HG02610 (cell line): ENCODE data around the gene IPO5.
A peak's percentile ranks its signal among the peaks of the same experiment; 100 is the strongest.
"Not testable (repeated sequence)": the region's sequence is repeated elsewhere in the genome, so short reads cannot be mapped to it uniquely, and the experiment has no call there.

Source experiments
- ATAC-seq: cut with Tn5 transposase; IDR thresholded peaks from one replicate; pipeline ENCODE4 v1.9.1; 2021; ENCODE audit warnings: mild to moderate bottlenecking, moderate library complexity; ENCODE audit not compliant: unreplicated experiment

The IPO5 gene

DNA sequence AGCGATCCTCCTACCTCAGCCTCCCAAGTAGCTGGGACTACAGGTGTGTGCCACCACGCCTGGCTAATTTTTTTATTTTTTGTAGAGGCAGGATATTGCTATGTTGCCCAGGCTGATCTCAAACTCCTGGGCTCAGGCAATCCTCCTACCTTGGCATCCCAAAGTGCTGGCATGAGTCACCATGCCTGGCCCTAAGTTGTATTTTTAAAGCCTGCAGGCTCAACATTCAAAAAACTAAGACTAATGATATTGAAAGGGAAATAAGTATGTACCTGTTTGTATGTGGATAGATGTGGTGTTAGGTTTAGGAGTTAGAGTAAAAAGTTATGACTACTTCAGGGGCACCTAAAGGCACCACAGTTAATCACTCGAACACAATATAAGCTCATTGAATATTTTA is 5.4 kb upstream of the IPO5 start:
- no peak for ATAC-seq

DNA sequence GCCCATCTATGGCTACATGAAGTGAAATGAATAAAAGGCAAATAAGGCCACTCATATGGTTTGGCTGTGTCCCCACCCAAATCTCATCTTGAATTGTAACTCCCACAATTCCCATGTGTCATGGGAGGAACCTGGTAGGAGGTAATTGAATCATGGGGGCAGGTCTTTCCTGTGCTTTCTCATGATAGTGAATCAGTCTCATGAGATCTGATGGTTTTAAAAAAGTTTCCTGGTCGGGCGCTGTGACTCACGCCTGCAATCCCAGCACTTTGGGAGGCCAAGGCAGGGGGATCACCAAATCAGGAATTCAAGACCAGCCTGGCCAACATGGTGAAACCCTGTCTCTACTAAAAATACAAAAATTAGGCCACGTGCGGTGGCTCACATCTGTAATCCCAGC is 4.2 kb upstream of the IPO5 start:
- ATAC-seq: not testable (repeated sequence)

DNA sequence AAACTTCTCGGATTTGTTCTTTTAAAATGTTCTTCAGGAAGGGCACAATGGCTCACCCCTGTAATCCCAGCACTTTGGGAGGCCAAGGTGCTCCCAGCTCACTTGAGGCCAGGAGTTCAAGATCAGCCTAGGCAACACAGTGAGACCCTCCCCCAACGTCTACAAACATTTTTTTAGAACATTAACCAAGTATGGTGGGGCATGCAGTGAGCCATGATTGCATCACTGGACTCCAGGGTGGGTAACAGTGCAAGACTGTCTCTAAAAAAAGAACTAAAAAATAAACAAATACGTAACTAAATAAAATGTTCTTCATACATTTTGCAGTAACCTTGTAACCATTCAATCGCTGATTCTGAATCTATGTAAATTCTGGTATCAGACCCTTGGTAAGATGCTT is 2.1 kb upstream of the IPO5 start:
- no peak for ATAC-seq

DNA sequence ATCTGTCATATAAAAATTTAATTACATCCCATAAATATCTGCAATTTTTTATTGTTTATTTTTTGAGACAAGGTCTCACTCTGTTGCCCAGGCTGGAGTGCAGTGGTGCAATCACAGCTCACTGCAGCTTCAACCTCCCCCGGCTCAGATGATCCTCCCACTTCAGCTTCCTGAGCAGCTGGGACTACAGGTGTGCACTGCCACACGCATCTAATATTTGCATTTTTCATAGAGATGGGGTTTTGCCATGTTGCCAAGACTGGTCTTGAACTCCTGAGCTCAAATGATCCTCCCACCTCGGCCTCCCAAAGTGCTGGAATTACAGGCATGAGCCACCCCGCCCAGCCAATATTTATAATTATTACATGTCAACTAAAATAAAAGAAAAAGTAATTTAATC is 644 bp upstream of the IPO5 start:
- not testable (repeated sequence) for ATAC-seq

DNA sequence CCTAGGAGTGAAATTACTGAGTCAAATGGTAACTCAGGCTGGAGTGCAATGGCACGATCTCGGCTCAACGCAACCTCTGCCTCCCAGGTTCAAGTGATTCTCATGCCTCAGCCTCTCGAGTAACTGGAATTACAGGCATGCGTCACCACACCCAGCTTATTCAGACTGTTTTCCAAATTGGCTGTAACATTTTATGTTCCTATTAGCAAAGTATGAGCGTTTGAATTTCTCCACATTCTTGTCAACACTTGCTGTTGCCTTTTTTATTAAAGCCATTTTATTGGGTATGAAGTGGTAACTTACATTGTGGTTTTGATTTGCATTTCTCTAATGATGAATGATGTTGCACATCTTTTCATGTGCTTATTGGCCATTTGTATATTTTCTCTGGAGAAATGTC is 7.9 kb downstream of the IPO5 start:
- no peak for ATAC-seq

DNA sequence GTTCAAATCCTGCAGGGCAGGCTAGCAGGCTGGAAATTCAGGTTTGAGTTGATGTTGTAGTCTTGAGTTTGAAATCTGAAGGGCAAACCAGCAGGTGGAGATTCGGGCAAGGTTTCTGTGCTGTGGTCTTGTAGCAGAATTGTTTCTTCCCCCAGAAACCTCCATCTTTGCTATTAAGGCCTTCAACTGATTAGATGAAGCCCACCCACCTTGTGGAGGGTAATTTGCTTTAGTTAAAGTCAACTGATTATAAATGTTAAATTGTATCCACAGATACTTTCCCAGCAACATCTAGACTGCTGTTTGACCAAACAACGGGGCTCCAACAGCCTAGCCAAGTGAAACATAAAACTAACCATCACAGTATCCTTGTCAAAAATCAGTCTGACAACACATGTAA is 9.4 kb downstream of the IPO5 start:
- ATAC-seq: no peak

DNA sequence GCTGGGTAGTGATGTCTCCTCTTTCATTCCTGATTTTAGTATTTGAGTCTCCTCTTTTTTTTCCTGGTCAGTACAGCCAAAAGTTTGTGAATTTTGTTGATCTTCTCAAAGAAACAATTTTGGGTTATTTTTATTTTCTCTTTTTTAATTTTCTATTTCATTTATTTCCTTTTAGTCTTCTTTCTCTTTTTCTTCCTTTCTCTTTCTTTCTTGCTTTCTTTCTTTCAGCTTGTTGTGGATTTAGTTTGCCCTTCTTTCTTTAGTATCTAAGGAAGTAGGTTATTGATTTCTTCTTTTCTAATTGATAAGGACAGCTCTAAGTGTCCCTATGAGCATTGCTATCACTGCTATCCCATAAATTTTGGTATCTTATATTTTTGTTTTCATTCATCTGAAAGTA is 13.8 kb downstream of the IPO5 start:
- no peak for ATAC-seq

DNA sequence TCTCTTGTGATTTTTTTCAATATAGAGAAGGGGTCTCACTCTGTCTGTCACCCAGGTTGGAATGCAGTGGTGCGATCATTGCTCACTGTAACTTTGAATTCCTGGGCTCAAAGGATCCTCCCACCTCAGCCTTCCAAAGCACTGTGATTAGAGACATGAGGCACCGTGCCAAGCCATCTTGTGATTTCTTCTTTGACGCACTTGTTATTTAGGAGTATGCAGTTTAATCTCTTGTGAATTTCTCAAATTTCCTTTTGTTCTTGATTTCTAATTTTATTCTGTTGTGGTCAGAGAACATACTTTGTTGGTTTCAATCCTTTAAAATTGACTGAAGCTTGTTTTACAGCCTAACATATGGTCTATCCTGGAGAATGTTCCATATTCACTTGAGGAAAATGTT is 14.5 kb downstream of the IPO5 start:
- no peak for ATAC-seq

DNA sequence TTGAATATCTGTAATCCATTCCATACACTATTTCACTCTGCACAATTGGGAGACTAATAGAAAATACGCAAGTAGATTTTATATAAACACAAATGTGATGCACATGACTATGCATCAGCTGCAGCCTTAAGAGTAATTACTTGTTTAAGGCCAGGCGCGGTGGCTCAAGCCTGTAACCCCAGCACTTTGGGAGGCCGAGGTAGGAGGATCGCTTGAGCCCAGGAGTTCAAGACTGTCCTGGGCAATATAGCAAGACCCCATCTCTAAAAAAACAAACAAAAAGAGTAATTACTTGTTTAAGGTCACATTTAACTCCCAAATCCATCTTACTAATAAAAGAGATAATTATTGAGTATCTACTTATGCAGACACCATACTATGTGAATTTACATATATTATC is 18.0 kb downstream of the IPO5 start:
- ATAC-seq: no peak

DNA sequence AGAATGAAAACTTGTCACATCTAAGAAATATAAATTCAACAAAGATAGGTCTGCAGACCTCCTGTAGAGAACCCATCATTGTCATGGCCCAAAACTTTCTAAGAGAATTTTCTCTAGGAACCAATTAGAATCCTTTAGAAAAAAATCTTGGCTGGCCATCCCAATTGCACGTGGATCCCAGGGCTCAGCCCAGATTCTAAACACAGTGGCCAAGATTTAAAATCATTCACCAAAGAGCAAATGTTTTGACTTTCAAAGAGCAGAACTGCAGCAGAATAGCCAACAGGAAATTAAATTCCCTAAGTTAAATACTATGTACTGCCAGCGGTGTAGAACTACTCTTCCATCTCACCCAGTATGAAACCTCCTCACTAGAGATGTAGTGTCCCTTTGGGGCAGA is 21.3 kb downstream of the IPO5 start:
- no peak for ATAC-seq

DNA sequence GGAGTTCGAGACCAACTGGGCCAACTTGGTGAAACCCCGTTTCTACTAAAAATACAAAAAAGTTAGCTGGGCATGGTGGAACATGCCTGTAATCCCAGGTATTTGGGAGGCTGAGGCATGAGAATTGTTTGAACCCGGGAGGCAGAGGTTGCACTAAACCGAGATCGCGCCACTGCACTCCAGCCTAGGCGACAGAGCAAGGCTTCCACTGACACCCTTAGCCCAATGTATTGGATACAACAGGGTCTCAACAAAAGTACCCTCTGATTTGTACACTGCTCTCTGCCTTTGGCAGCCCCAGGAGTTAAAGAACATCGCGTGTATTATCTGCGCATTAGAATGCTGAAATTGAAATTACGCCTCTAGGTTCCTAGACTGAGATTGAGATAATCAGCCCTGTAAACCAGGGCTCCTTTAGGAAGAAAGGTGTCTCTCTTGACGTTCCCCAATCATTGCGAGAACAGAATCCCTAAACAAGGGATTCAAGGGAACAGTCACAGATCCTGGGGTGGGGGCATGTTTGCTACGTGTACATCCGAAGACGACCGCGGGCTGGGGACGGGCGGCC is 21.9 kb downstream of the IPO5 start:
- ATAC-seq: no peak

DNA sequence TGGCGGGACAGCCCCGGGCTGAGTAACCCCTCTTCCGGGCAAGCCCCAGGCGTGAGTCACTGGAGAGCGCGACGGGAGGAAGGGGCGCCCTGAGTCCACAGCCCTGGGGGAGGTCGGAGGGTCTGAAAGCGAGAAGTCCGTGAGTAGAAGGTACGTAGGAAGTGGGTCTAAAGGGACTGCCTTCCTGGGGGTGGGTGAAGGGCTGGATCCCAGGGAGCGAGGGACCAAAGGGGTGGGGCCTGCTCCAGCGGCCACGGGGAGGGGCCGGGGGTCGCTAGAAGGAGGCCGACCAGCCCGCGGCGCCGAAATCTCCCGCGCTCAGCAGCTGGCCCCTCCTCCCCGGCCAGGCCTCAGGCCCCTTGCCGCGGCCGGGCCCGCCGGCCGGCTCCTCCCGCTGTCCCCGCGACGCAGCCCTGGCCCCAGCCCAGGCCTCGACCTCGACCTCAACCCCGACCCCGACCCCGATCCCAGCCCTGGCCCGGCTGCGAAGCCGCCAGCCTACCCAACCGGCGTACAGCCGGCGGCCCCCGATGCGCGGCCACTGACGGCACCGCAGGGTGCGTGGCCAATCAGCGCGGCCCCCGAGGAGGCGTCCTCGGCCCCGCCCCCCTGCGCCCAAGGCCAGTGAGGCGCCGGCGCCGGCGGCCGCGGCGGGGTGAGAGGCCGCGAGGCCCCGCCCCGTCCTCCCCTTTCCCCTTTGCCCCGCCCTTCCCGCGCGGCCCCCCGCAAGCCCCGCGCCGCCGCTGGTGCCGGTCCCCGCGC is 22.6 kb downstream of the IPO5 start:
- peak; percentile 92 for ATAC-seq

DNA sequence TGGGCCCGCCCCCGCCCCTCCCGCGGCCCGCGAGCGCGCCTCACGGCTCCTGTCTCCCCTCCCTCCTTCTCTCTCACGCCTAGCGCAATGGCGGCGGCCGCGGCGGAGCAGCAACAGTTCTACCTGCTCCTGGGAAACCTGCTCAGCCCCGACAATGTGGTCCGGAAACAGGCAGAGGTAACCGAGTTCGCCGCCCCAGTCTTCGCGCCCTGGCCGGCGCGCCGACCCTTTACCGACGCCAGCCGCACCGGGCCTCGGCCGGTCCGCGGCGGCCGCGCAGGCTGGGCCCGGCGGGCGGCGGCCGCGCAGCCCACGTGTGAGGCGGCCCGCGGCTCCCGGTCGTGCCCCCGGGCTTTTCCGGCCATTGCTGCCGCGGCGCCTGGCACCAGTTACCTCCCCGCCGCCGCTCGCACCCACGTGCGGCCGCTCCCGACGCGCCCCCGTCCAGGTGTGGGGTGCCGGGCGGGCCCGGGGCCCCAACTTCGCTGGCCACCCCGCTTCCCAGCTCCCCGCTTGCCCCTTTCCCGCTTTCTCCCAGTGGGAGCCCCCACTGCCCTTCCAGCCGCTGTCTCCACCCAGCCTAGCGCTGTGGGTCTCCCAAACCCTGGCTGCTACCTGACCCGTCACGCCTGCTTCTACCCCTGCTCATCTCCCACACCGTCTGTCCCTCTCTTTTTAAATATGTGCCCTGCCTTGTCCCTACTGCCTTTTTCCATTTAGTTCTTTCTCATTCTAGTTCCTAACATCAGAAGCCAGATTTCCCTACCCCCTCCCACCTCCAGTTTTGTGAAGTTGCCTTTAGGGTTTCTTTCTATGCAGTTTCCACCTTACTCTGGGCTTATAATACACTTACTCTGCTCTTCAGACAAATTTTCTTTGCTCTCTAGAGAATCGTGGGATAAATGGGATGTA is 23.4 kb downstream of the IPO5 start:
- peak; percentile 24 for ATAC-seq

DNA sequence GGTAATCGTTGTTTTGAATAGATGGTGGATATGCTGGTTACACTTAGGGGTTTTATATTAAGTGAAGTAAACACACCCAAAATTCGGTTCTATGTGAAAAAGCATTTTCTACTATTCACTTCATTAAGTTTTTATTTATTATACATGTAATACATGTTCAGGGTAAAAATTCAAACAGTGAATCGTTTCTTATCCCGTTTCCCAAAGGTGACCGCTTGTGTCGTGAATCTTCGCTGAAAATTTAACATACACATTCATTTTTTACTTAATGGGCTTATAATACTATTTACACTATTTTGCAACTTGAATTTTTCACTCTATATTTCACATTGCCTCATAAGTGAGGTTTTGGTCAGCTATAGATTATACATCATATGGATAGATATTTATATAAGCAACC is 24.5 kb downstream of the IPO5 start:
- no peak for ATAC-seq

DNA sequence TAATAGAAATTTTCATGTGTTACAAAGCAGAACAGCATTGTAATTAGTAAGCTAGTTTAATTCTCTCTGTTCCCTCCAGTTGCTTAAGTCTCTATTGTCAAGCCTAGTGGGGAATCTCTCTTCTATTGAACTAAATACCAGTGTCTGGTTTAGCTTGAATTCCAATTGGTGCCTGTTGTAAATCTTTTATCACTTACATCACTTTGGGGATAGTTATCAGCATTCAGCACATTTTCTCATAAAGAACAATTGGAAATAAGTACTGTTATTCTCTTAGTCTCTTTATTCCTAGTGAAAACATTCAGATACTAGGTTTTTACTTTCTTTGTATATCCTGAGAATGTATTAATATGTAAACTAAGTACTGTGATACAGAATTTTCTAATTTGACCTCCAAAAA is 25.2 kb downstream of the IPO5 start:
- no peak for ATAC-seq

DNA sequence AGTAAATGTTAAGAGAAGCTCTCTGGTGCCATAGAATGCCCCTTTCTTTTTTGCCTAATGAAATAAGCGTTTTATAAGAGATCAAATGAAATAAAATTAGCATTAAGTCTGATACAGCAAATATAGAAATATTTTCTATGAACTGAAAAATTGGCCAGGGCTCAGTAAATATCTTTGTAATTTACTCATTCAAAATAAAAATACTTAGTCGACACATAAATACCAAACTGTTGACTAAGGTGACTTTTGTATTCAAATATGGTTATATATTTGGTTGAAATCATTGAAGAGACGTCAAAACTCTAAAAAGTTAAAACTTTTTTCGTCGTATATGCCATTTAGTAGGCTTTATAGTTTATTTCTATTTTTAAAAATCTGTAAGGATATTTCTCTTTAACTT is 25.6 kb downstream of the IPO5 start:
- no peak for ATAC-seq

DNA sequence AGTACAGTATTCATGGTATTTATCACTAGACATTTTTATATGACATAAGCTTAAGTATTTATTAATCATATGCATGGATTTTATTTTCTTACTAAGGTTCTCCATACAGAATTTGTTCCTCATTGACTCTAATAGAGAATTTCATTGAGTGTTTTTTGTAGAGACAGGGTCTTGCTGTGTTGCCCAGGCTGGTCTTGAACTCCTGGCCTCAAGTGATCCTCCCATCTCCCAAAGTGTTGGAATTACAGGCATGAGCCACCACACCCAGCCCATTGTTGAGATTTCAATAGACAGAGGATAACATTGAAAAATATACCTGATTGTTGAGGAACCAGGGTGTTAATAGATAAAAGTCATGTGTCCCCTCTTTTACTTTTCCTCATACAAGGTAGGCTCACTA is 26.1 kb downstream of the IPO5 start:
- ATAC-seq: no peak

DNA sequence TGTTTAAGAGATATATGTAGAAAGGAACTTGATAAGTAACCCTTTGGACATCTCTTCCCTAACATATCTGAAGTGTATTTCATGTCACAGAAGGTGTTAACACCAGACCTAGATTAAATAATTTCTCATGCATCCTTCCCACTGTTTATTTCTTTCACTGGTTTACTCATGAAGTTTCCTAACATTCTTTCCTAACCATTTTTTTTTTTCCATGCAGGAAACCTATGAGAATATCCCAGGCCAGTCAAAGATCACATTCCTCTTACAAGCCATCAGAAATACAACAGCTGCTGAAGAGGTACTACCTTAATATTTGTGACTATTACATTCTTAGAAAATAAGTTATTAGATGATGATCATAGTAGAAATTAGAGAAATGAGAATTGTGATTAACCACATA is 28.8 kb downstream of the IPO5 start:
- no peak for ATAC-seq

DNA sequence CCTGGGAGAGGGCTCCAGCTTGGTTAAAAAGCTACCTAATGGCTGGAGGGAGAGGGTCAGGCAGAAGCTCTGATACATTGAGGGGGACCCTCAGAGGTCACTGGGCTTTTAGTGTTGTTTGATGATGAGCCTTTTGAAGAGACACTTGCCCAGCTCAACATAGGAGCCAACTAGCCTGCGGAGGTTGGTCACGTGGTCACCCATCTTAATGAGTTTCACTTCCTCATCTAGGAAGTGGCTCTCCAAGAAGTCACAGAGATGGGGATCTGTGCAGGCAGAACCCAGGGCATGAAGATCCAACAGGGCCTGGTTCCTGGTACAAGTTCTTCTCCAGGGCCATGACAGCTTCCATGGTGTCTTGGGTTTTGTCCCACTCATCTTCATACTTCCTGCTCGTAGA is 33.4 kb downstream of the IPO5 start:
- ATAC-seq: peak; percentile 80

DNA sequence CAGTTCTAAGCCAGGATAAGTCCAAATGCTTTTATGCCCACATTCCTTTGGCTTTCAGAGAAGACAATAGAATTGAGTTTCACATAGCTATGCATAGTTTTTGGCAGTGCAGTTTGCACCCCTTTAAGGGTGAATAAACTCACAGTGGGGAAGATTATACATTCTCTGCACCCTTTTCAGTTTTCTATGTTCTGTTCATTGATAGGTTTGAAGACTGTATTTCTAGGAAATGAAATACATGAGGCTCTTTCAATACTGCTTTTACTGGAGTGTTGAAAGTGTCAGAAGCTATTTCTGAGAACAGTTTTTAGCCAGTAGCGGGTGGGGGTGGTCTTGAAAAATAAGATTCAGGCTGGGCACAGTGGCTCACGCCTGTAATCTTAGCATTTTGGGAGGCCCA is 46.2 kb downstream of the IPO5 start:
- no peak for ATAC-seq

DNA sequence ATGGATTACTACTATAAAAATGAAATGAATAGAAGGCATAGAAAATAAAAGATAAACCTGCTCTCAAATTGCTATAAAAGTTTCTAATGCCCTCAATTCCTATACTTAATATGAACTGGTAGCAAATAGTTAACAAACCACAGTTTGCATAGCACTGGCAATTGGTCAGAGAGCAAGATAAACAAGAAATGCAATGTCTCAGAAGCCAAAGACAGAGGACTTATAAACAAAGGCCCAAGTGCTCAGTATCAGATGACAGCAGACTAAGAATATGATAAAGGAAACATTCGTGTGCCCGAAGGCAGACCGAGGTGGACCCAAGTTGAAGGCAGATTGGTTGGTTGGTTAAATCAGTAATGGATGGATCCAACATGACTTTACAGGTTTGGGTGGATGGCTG is 50.6 kb downstream of the IPO5 start:
- no peak for ATAC-seq

DNA sequence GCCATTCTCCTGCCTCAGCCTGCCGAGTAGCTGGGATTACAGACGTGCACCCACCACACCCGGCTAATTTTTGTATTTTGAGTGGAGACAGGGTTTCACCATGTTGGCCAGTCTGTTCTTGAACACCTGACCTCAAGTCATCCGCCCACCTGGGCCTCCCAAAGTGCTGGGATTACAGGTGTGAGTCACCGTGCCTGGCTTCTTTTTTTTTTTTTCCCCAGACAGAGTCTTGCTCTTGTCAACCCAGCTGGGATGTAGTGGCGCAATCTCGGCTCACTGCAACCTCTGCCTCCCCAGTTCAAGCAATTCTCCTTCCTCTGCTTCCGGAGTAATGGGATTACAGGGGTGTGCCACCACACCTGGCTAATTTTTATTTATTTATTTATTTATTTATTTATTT is 51.5 kb downstream of the IPO5 start:
- ATAC-seq: not testable (repeated sequence)
